Suppressor macrophage treated with lipopolysaccharide for 4 hours (primary cell): ENCODE results near the gene PABPC5.

Source experiments
- DNase-seq: peaks from one replicate; pipeline ENCODE4 v3.0.0-alpha.2; 2020

Gene PABPC5

GRCh38 chrX:91434351-91435168, at the start of gene PABPC5:
Gene PABPC5 (plus strand): TSS chrX:91434839. CDS start chrX:91435578, 739 bp downstream.
- DNase-seq, result no peak

- DNase-seq, result no peak
Measured at GRCh38 chrX:91389026-91389425, 45.6 kb upstream of the PABPC5 start.

GRCh38 chrX:91414713-91415112, 19.9 kb upstream of the PABPC5 start:
- no peak for DNase-seq

GRCh38 chrX:91435395-91435794, 756 bp downstream of the PABPC5 start:
- DNase-seq, result no peak
